HG03457 (cell line): Measurements from ENCODE around the gene OLAH.

Experiments
- ATAC-seq: cut with Tn5 transposase; IDR thresholded peaks from one replicate; pipeline ENCODE4 v1.9.1; 2021; ENCODE audit warnings: moderate number of reproducible peaks; ENCODE audit not compliant: unreplicated experiment

OLAH gene

GRCh38 chr10:15068802-15069201, 25.1 kb downstream of the OLAH start:
- no peak for ATAC-seq

GRCh38 chr10:15069230-15069629, 25.5 kb downstream of the OLAH start:
- ATAC-seq, result no peak

DNA sequence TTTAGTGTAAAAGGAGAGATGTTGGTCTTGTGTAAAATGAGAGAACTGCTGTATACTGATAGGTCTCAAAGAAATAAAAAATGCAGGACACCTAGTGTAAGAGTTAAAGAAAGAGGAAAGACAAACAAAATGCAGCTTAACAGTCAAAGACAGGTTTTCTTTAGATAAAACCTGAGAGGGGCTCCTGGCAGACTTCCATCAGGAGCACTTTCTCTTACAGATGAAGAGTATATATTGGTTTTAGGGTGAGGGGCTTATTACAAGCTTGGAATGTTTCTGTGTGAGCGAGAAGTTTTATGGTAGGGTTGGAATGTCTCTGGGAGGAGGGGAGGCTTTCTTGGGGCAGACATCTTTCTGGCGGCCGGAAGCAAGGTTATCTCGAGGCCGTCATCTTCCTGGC, 28.6 kb downstream of the OLAH start:
- no peak for ATAC-seq

DNA sequence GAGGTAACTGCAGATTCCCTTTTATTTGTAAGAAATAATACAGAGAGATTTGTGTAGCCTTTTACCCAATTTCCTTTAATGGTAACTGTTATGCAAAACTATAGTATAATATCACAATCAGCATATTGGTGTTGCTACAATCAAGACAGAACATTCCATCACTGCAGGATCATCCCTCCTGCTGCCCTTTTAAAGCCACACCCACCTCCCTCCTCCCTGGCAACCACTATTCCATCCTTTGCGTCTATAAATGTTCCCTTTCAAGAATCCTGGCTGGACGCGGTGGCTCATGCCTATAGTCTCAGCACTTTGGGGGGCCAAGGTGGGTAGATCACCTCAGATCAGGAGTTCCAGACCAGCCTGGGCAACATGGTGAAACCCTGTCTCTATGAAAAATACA, 31.7 kb downstream of the OLAH start:
- no peak for ATAC-seq

DNA sequence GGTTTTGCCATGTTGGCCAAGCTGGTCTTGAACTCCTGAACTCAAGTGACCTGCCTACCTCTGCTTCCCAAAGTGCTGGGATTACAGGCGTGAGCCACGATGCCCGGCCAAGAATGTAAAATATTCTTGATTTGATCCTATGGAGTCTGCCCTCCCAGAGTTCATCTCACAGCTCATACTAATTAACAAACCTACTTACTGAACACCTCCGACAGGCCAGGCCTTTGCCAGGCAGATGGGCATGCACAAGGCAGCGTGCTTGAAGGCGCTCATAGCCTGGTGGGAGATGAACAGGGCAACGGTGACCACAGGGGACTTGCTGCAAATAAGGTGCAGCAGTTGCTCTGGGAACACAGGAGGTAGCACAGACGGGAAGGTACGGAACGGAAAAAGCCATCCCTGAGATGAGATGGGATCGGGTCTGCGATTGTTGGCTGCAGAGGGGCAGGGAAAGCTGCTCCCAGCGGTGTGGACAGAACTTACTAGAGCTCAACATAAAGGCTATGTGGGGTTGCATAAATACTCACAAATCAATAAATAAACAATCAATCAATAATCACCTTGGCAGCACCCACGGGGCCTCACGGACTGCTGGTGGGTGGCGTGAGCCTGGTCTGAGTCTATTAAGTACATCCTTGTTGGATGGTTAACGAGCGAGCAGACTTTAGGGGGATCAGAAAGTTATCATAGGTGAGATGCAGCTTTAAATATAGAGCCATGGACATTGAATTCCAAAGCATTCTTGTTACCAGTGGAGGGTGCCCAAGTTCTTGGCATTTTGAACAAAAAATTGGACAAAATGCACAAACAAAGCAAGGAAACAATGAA, 40.1 kb downstream of the OLAH start:
- no peak for ATAC-seq

DNA sequence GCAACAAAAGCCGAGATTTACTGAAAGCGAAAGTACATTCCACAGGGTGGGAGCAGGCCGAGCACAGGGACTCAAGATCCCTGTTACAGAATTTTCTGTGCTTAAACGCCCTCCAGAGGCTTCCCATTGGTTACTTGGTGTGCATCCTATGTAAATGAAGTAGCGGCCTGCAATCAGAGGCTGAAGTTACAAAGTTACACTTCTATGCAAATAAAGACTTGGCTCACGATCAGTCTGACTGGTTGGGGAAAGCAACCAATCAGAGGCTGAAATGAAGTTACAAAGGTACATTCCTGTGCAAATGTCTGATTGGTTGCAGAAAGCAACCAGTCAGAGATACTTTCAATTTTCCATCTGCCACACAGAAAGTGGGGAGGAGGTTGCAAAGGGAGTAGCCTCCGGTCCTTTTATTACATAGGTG, 40.8 kb downstream of the OLAH start:
- no peak for ATAC-seq

- no peak for ATAC-seq
Measured at GRCh38 chr10:15088428-15089261, 44.9 kb downstream of the OLAH start, which contains the start of gene ACBD7. ACBD7 (minus strand) TSS chr10:15088776; CDS start chr10:15088728, 48 bp downstream.

DNA sequence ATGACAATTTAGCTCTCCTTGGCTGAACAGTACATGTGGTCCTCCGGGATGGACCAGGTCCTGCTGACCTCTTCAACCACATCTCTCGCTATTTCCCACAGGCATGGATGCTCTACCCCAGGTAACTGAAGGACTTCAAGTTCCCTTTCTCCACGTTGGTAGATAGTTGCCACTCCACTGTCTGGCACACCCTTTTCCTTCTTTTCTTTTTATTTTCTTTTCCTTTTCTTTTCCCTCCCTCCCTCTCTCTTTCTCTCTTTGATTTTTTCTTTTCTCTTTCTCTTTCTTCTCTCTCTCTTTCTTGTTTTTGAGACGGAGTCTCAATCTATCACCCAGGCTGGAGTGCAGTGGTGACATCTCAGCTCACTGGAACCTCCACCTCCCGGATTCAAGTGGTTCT, 47.7 kb downstream of the OLAH start:
- no peak for ATAC-seq

DNA sequence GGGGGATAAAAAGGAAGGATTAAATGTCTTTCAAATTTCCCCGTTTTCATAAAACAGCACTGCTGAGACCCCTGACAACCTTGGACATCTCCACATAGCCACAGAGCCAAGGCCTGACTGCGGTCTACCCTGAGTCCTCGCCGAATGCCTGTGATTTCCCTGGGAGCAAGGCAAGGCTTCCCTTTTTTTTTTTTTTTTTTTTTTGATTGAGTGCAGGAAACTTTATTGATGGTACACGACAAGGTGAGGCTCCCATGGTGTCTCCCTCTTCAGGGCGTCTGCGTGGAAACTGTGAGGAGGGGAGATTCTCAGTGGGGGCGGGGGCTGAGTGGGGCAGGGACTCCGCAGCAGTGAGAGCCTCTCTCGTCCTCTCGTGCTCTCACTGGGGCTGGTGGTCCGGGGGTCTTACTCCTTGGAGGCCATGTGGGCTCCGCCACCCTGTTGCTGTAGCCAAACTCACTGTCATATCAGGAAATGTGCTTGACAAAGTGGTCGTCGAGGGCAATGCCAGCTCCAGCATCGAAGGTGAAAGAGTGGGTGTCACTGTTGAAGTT, 49.2 kb downstream of the OLAH start:
- no peak for ATAC-seq

- no peak for ATAC-seq
Measured at GRCh38 chr10:15096661-15097010, 52.9 kb downstream of the OLAH start.

DNA sequence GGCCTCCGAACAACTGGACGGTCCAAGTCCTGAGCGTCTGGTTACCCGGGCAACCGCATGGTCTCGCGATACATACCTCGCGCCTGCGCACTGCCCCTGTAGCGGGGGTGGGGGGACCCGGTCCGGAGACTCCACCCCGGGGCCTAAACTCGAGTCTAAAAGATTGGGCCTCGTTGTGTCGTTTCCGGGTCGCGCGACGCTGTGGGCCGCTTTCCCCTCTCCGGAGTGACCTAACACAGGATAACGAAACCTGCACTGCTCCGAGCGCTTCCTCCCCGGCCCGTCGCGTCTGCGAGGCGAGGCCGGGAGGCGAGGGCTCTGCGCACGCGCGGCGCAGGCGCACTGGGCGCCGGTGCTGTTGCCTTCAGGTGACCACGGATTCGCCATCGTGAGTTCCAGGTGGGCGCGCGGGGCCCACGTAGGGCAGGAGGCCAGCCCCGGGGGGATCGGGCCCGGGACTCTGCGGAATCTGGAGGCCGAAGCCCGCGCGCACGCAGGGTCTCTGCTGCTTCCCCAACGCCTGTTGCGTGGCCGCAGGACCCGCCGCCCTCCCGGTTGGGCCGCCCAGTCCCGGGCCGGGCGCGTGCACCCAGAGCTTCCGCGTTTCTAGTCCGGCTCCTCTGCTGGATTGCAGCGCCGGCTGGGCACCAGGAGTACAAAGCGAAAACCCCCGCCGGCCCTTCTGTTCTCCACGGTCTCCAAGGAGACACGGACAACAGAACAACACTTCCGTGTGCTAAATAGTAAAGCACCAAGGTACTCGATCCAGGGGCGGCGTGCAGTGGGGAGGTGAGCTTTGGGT, 53.5 kb downstream of the OLAH start, which contains the start of gene RPP38:
Gene RPP38, plus strand, starts transcription at position 345 of the 802 bp plus-strand sequence. CDS start 5,960 bp downstream, outside the sequence.
- peak; percentile 67 for ATAC-seq

GRCh38 chr10:15099886-15100285, 56.1 kb downstream of the OLAH start:
- no peak for ATAC-seq

DNA sequence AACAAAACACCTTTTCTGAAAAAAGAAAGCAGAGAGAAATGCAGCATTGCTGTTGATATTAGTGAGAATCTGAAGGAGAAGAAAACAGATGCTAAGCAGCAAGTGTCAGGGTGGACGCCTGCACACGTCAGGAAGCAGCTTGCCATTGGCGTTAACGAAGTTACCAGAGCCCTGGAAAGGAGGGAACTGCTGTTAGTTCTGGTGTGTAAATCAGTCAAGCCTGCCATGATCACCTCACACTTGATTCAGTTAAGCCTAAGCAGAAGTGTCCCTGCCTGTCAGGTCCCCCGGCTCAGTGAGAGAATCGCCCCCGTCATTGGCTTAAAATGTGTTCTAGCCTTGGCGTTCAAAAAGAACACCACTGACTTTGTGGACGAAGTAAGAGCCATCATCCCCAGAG, 59.8 kb downstream of the OLAH start:
- ATAC-seq, result no peak

- peak; percentile 67 for ATAC-seq
Measured at GRCh38 chr10:15106352-15107013, 62.7 kb downstream of the OLAH start.

DNA sequence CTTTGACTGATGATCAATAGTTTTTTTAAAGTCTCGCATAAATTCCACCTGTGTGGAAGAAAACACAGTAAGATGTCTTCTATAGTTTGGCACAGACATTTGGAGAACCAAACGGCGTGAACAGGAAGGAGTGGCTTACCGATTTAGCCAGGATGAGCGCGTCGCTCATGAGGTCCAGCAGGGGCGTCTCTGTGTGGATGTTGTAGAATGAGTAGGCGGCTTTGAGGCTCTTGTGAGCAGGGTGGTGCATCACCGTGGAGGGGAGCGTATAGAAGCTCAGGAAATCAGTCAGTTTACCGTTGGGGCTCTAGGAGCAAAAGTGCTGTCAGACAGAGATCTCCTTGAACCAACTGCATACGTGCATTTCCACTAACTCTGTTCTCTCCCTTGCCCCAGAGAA, 68.9 kb downstream of the OLAH start:
- ATAC-seq, result no peak

- no peak for ATAC-seq
Measured at GRCh38 chr10:15113766-15114165, 70.0 kb downstream of the OLAH start.

- no peak for ATAC-seq
Measured at GRCh38 chr10:15116225-15116624, 72.5 kb downstream of the OLAH start.

DNA sequence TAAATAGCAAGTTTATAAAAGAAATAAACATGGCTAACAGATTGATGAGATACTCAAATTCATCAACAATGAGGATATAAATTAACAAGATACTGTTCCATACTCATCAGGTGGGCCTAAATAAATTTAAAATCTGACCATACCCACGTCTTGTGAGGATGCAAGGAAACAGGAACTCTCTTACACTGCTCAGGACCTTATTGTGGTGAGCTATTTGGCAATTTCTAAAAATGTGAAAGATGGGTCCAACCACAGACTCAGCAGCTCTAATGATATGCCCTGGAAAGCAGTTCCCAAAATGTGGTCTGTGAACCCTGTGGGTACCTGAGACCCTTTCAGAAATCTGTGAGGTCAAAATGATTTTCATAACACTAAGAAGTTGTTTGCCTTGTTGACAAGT, 74.9 kb downstream of the OLAH start:
- ATAC-seq, result no peak

- no peak for ATAC-seq
Measured at GRCh38 chr10:15120523-15120922, 76.8 kb downstream of the OLAH start.

DNA sequence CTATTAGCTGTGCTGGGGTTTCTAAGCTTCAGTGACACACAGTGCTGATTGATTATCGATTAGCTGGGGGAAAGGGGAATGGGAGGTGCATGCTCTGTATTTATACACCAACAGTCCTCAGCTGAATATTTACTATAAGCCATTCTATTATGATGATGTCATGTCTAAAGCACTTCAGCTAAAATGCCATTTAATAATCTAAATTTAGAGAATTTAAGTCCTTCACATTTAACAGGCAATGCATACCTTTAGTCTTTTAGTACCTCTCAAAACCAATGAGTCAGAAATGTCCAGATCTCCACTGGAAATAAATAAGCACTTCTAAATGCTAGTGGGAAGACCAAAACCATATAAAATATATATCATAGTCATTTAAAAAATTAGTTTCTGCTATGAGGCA, 78.0 kb downstream of the OLAH start:
- no peak for ATAC-seq
